ENCODE measurements around the gene GRIK1. TPM values are rescaled to one million over a fixed set of nuclear protein-coding genes. Genes with fewer than 3 reads are reported as not detected.
A peak's percentile ranks its signal among the peaks of the same experiment; 100 is the strongest.

The GRIK1 gene
- polyA plus RNA-seq, 3 donors: not detected

GRCh38 chr21:29786496-29787360 lies 153.1 kb downstream of the GRIK1 start:
- no peak overlapping the region for H3K27ac ChIP-seq (ENCODE audit: low read depth in 1 of 2, low read length in 2 of 2)
- H2AFZ ChIP-seq (ENCODE audit: insufficient read depth, low read depth, low read length, poor library complexity, severe bottlenecking): peak overlapping the region; percentile 24
- no peaks in the 10 kb centered on the region for H3K27me3 ChIP-seq (ENCODE audit: control insufficient read depth in 2 of 2, insufficient read depth in 2 of 2, low read length in 2 of 2)
- Mint-ChIP-seq H3K4me1 (peaks cover 10% of the 10 kb centered on the region), H3K4me3 (no peak overlapping the region), H3K9me3 (peaks cover 0 to 7% (median 3%) of the 10 kb centered on the region in 7 donors), H3K27me3 (ENCODE audit: low read depth in 3 of 3) (peaks cover 0 to 3% (median 2%) of the 10 kb centered on the region in 3 donors), H3K36me3 (no peaks in the 10 kb centered on the region), H3K27ac (peak overlapping the region in 2 of 7 donors; percentile 16 to 61)
- H3K9me3 ChIP-seq (replicated peaks in 1 of 2; ENCODE audit: control insufficient read depth in 1 of 2, insufficient read depth in 1 of 2, low read length in 2 of 2): no peaks in the 10 kb centered on the region
- no CpG with 5 or more reads among the region's 4 CpGs for WGBS (ENCODE audit: insufficient coverage)
- H3K4me2 ChIP-seq (replicated peaks; ENCODE audit: extremely low read depth, low read length, poor library complexity, severe bottlenecking): no peak overlapping the region
- H4K20me1 ChIP-seq (ENCODE audit: insufficient read depth, low read length): no peaks in the 10 kb centered on the region
- no peak for TF ChIP-seq CTCF (IDR thresholded peaks at IDR 0.05)
- H3K79me2 ChIP-seq (ENCODE audit: insufficient read depth, low read length): no peaks in the 10 kb centered on the region
- peaks cover 7 to 9% of the 10 kb centered on the region in 2 donors for H3K4me1 ChIP-seq (ENCODE audit: control insufficient read depth in 1 of 2, insufficient read depth in 2 of 2, low read length in 2 of 2)
- no peak overlapping the region for H3K9ac ChIP-seq (ENCODE audit: insufficient read depth, low read length, poor library complexity, severe bottlenecking)
- H3K36me3 ChIP-seq (replicated peaks in 1 of 2; ENCODE audit: control insufficient read depth in 1 of 2, insufficient read depth in 2 of 2, low read length in 2 of 2): no peaks in the 10 kb centered on the region
- H3K4me3 ChIP-seq (replicated peaks in 1 of 3; ENCODE audit: low read depth in 2 of 3, low read length in 3 of 3): no peak overlapping the region
- intact Hi-C loops (cut with micrococcal nuclease): no loop called here
- peak; percentile 2 to 38 (median 21) for DNase-seq

- no peaks in the 10 kb centered on the region for H3K79me2 ChIP-seq (ENCODE audit: insufficient read depth, low read length)
- H3K4me3 ChIP-seq (replicated peaks in 1 of 3; ENCODE audit: low read depth in 2 of 3, low read length in 3 of 3): no peak overlapping the region
- H3K27ac ChIP-seq (ENCODE audit: low read depth in 1 of 2, low read length in 2 of 2): no peak overlapping the region
- Mint-ChIP-seq H3K27me3 (ENCODE audit: low read depth in 3 of 3) (peaks cover 1 to 6% (median 3%) of the 10 kb centered on the region in 3 donors), H3K27ac (no peak overlapping the region), H3K4me1 (no peaks in the 10 kb centered on the region), H3K9me3 (peaks cover 0 to 3% (median 0%) of the 10 kb centered on the region in 7 donors), H3K36me3 (no peaks in the 10 kb centered on the region), H3K4me3 (no peak overlapping the region)
- H3K36me3 ChIP-seq (replicated peaks in 1 of 2; ENCODE audit: control insufficient read depth in 1 of 2, insufficient read depth in 2 of 2, low read length in 2 of 2): no peaks in the 10 kb centered on the region
- no peak overlapping the region for H2AFZ ChIP-seq (ENCODE audit: insufficient read depth, low read depth, low read length, poor library complexity, severe bottlenecking)
- no peaks in the 10 kb centered on the region for H3K4me1 ChIP-seq (ENCODE audit: control insufficient read depth in 1 of 2, insufficient read depth in 2 of 2, low read length in 2 of 2)
- no peaks in the 10 kb centered on the region for H4K20me1 ChIP-seq (ENCODE audit: insufficient read depth, low read length)
- H3K9me3 ChIP-seq (replicated peaks in 1 of 2; ENCODE audit: control insufficient read depth in 1 of 2, insufficient read depth in 1 of 2, low read length in 2 of 2): no peaks in the 10 kb centered on the region
- 100% methylated on average over 1 of the region's 2 CpGs for WGBS (ENCODE audit: insufficient coverage)
- H3K9ac ChIP-seq (ENCODE audit: insufficient read depth, low read length, poor library complexity, severe bottlenecking): no peak overlapping the region
- intact Hi-C loops (cut with micrococcal nuclease): no loop called here
- no peak for TF ChIP-seq CTCF (IDR thresholded peaks at IDR 0.05)
- DNase-seq: no peak
- no peaks in the 10 kb centered on the region for H3K27me3 ChIP-seq (ENCODE audit: control insufficient read depth in 2 of 2, insufficient read depth in 2 of 2, low read length in 2 of 2)
- no peak overlapping the region for H3K4me2 ChIP-seq (replicated peaks; ENCODE audit: extremely low read depth, low read length, poor library complexity, severe bottlenecking)
Observed at GRCh38 chr21:29777160-29777559, 162.6 kb downstream of the GRIK1 start.
